Stimulated activated CD4-positive, alpha-beta T cell treated with anti-CD3 and anti-CD28 coated beads, Interleukin-2, amount 100 ng/mL, for 4 hours (primary cell): ENCODE measurements around the gene ALOX12.
"Not testable (repeated sequence)": the region's sequence is repeated elsewhere in the genome, so short reads cannot be mapped to it uniquely, and the experiment has no call there.

ENCODE experiments used
- DNase-seq: peaks from one replicate; pipeline ENCODE4 v3.0.0-alpha.2; 2020; ENCODE audit warnings: low read depth

The ALOX12 gene, protein sequence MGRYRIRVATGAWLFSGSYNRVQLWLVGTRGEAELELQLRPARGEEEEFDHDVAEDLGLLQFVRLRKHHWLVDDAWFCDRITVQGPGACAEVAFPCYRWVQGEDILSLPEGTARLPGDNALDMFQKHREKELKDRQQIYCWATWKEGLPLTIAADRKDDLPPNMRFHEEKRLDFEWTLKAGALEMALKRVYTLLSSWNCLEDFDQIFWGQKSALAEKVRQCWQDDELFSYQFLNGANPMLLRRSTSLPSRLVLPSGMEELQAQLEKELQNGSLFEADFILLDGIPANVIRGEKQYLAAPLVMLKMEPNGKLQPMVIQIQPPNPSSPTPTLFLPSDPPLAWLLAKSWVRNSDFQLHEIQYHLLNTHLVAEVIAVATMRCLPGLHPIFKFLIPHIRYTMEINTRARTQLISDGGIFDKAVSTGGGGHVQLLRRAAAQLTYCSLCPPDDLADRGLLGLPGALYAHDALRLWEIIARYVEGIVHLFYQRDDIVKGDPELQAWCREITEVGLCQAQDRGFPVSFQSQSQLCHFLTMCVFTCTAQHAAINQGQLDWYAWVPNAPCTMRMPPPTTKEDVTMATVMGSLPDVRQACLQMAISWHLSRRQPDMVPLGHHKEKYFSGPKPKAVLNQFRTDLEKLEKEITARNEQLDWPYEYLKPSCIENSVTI

DNA sequence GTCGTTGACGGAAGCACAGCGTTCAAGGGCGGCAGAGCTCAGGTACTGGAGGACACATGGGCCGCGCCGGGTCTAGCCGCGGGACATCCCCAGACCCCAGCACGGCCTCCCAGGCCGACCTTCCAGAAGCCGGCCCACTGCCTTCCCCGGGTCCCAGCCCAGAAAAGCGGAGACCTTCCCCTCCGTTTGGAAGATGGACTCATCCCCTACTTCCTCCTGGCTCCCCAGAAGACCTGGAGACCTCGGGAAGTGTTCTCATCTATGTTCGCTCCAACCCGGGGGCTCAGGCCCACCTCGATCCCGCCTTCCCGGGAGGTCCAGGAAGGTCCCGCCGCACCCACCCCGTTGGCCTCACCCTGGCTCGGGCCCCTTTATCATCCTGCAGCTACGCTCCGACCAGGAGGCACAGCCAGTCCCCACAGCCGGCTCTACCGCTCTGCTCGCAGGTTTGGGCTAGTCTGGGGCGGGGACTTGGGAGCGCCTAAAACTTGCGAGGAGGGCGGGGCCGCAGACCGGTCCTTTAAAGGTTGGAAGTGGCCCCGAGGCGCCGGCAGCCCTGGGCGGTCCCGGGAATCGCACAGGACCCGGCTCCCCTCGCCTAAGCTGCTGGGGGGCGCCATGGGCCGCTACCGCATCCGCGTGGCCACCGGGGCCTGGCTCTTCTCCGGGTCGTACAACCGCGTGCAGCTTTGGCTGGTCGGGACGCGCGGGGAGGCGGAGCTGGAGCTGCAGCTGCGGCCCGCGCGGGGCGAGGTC, at the start of gene ALOX12:
Gene ALOX12, plus strand, starts transcription at position 550 of the 756 bp plus-strand sequence. Its CDS starts 69 bp downstream, at position 619.
- DNase-seq = no peak

DNA sequence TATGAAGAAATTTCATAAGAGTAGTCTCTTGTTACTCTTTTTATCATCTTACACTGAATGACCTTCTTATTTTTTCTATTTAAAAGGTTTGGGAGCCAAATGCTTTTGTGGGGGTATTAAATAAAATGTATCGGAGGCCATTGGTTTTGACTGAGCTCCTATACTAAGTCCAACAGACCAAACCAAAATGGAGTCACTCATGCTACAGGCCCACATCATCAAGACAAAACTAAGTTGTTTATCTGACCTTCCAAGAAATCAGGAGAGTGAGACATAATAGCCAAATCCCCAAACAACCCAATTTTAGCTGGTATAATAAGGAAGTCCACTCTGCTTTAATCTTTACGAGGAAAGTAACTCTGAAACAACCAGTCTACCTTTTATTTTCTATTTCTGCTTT, 48.1 kb upstream of the ALOX12 start:
- DNase-seq = no peak

DNA sequence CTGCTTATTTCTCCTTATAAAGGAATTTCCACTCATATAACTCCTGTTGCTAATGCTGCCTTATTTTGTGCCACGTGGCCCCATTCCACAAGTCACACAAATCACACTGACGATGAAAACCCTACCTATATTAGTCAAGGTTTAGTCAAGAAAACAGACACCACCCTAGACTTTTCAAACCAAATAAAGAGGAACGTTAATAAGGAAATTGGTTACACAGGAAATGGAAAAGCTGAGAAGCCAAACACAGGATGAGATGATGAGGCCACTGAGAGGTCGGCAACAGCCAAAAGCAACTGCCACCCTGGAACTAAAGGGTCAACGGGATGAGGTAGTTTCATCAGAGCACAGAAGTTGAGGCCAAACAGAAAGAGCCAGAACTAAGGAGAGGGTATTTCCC, 47.3 kb upstream of the ALOX12 start:
- no peak for DNase-seq

DNA sequence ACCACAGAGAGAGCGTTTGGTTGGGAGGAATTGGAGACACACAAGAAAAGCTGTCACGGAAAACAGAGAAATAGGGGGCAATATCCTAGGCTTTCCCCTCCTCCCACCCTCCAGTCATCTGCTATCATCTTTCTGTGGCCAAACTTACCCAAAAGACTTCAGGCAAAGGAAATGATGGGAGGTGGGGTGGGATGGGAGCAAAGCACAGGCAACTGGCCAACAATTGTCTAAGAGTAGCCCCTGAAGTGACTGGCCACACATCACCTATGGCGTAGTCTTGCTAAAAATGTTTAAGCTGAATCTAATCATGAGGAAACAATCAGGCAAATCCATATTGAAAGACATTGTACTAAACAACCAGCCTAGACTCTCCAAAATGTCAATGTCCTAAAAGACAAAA, 46.9 kb upstream of the ALOX12 start:
- DNase-seq = no peak

DNA sequence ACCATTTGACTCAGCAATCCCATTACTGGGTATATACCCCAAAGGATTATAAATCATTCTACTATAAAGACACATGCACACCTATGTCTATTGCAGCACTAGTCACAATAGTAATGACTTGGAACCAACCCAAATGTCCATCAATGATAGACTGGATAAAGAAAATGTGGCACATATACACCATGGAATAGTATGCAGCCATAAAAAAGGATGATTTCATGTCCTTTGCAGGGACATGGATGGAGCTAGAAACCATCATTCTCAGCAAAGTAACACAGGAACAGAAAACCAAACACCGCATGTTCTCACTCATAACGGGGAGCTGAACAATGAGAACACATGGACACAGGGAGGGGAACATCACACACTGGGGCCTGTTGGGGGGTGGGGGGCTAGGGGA, 44.9 kb upstream of the ALOX12 start:
- DNase-seq = not testable (repeated sequence)

DNA sequence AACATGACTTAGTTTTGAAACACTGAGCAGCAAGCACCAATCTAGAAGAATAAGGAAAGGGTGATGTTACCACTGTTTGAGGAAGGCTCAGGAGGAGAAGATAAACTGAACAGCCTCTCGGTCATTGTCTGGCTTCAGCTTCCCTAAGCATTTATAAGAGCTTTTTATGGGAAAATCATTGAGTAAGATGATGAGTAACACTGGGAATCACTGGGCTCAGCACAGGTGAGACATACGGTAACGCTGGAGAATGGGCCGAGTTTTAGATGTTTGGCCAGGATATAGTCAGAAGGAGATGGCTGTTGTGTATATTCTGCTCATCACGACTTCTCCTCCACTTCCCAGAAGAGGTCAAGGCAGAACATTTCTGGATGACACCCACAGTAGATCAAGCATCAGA, 42.2 kb upstream of the ALOX12 start:
- no peak for DNase-seq

DNA sequence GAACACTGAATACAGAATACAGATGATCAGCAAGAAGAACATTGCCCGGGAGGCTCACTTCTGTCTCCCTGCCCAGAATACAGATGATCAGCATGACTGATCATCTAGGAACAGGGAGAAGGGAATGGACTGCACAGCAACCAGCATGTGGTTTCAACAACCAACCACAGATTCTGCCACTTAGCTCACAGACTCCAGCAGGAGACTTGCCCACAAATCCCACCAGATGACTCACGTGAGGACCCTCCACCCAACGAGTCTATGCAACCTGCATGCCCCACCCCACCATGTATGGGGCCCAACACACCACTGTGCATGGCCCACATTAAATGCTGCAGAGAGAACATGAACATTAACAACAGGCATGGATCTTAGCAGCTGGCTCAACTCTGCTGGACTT, 36.1 kb upstream of the ALOX12 start:
- DNase-seq = no peak

DNA sequence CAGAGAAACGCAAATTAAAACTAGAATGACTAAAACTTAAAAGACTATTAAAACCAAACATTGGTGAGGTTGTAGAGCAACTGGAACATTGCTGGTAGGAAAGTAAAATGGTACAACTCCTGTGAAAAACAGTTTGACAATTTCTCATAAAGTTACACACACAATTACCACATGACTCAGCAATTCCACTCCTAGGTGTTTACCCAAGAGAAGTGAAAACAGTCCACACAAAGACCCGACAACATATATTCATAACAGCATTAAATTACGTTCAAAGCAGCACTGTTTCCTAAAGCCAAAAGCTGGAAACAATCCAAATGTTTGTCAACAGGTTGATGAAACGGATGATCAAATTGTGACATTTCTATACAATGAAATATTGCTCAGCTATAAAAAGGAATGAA, 26.5 kb upstream of the ALOX12 start:
- no peak for DNase-seq

DNA sequence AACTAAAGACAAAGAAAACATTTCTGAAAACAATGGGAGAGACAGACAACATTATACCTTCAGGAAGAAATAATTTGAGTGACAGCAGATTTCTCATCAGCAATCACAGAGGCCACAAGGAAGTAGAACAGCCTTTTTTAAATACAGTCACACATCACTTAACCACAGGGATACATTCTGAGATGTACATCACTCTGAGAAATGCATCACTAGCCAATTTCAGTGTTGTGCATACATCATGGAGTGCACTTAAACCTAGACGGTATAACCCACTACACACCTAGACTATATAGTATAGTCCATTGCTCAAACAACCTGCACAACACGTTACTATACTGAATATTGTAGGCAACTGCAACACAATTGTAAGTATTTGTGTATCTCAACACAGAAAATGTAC, 24.9 kb upstream of the ALOX12 start:
- DNase-seq = no peak

DNA sequence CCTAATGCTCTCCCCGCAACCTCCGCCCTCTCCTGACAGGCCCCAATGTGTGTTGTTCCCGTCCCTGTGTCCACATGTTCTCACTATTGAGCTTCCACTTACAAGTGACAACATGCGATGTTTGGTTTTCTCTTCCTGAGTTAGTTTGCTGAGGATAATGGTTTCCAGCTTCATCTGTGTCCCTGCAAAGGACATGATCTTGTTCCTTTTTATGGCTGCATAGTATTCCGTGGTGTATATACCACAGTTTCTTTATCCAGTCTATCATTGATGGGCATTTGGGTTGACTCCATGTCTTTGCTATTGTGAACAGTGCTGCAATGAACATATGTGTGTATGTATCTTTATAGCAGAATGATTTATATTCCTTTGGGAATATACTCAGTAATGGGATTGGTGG, 16.4 kb upstream of the ALOX12 start:
- DNase-seq = not testable (repeated sequence)

DNA sequence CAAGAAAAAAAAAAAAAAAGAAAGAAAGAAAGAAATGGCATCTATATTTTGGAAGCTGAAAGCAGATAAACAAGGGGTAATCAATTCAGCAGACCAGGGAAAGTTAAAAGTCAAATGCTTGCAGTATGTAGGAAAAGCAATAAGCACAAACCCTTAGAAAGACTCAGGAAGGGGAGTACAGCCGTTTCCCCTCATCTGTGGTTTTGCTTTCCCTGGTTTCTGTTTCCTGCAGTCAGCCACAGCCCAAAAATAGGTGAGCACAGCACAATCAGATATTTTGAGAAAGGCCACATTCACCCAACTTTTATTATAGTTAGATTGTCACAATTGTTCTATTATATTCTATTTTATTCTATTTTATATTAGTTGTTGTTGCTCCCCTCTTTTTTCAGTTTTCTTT, 14.4 kb upstream of the ALOX12 start:
- DNase-seq = no peak

DNA sequence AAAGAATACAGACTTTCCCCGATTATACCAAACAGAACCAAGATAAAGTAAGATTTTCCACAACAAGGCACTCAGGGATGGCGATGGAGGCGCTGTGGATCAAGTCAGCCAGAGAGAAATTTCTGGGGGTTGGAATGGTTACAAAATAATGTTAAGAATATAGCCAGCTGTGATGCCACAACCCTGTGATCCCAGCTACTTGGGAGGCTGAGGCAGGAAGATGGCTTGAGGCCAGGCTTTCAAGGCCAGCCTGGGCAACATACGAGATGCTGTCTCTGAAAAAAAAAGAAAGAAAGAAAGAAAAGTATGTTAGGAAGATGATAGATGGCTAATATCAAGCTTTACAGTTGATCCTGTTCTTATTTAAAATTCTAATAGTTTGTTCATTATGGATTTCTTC, 10.6 kb upstream of the ALOX12 start:
- DNase-seq = no peak

DNA sequence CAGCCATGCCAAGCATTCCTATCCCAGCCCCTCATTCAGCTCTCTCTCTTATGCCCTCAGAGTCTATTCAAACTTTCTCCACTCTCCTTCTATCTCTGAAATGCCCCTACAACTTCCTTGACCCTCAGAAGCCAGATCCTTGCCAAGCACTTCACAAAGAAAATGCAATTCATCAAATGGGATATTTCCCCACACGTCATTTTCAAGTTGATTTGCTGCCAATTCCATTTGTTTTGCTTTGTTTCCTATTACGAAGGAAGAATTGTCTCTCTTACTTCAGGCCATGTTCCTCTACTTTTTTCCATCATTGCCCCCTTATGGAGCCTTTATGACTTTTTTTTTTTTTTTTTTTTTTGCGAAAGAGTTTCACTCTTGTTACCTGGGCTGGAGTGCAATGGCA, 9.2 kb upstream of the ALOX12 start:
- DNase-seq = no peak

DNA sequence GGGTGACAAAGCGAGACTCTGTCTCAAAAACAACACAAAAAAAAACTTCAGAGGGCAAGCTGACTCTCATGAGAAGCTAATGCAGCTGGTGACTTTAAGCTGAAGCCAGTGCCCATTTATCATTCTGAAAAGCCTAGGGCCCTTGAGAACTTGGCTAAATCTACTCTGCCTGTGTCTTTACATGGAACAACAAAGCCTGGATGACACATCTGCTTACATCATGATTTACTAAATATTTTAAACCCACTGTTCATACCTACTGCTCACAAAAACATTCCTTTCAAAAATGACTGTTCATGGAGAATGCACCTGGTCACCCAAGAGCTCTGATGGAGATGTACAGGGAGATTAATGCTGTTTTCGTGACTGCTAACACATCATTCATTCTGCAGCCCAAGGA, 6.1 kb upstream of the ALOX12 start:
- DNase-seq = no peak

DNA sequence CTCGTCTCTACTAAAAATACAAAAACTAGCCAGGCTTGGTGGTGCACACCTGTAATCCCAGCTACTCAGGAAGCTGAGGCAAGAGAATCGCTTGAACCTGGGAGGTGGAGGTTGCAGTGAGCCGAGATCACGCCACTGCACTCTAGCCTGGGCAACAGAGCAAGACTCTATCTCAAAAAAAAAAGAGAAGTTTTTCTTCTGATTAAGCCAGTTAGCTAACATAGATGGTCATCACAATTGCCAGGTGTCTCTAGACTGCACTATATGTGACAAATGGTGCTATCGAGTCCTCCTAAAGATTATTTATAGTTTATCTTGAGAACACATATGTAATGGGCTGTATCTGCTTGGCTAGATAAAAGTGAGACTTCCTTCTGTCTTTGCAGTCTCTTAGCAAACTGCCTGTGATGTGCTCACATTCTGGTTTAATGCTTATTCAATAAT, 2.2 kb upstream of the ALOX12 start:
- DNase-seq = not testable (repeated sequence)

DNA sequence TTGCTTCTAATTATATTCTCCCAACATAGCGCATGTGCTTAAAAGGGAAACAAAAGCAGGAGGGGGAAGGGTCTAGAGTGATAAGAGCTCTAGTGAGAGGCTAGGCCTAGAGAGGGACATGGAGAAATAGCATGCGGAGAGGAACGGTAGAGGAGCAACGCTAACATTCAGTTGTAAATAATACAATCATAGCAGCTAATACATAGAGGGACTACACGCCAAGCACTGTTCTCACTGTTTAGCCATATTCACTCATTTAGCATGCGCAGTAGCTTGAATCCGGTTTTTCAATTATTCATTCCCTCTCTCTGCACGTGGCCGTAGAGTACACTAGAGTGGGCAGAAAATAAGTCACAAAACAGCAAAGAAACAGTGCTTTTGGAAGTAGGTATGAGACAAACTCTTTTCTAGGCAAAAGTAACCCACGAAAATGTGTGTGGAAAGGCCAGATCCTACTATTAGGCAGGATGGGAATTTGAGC, 1.7 kb upstream of the ALOX12 start:
- DNase-seq = no peak

DNA sequence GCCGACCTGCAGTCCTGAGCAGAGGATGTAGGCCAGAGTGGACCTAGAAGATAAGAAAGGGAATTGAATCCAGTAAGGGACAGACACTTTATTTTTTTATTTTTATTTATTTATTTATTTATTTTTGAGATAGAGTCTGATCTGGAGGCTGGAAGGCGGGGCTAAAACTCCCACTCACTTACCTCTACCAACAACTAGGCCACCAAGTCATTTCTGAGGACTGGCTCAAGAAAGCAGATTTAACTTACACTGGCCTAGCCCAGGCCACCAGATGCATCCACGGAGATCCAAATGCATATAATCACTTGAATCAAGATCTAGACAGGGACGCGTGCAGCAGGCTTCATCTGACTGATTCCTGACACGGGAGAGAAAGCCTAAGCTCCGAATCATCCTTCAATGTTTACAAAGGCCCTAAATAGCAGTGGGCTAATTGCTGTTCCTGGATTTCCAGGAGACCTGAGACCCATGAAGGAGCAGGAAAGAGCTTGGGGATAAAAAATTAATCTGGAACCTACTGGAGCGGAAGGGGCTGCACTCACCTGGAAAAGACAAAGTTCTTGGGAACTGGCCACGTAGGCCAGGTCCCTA, 1.1 kb upstream of the ALOX12 start:
- no peak for DNase-seq

DNA sequence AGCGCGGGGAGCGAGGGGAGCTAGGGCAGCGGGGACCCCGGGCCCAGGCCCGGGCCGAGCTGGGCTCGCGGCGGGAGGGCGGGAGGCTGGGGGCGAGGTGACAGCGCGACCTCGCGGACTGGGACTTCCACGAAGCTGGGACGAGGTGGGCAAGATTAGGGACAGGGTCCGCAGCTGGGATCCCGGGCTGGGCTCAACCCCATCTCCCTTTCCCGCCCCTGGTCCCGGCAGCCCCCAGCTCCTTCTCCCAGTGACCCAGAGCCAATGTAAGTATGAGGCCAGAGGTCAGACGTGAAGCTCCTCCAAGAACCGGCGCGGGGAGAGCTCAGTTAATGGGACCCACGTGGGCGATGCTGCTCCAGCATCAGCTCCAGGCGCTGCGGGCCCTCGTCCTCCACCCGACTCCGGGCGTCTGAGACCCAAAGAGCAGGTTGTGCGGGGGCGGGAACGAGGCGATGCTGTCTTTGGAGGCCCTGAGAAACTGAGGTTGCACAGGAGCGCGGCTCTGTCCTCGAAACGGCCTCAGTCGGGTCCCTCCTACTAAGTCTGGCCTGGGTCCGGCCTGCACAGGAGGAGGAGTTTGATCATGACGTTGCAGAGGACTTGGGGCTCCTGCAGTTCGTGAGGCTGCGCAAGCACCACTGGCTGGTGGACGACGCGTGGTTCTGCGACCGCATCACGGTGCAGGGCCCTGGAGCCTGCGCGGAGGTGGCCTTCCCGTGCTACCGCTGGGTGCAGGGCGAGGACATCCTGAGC, 585 bp downstream of the ALOX12 start:
- DNase-seq = no peak

DNA sequence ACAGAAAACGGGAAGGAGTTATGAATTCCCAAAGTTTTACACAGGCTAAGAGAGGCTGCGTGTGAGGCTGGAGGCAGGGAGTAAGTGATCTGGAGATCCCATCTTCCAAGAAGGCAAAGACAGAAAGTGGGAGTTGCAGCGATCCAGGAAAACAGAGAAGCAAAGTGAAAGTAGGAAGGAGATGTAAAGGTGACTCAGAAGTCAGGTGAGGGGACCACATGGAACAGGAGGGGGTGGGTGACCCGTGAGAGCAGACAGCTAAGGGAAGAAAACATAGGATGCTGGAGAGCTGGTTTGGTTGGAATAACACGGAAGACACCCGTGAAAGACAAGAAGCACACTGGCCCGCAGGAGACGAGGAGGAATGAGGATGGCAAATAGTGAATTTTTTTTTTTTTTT, 1.3 kb downstream of the ALOX12 start:
- no peak for DNase-seq

DNA sequence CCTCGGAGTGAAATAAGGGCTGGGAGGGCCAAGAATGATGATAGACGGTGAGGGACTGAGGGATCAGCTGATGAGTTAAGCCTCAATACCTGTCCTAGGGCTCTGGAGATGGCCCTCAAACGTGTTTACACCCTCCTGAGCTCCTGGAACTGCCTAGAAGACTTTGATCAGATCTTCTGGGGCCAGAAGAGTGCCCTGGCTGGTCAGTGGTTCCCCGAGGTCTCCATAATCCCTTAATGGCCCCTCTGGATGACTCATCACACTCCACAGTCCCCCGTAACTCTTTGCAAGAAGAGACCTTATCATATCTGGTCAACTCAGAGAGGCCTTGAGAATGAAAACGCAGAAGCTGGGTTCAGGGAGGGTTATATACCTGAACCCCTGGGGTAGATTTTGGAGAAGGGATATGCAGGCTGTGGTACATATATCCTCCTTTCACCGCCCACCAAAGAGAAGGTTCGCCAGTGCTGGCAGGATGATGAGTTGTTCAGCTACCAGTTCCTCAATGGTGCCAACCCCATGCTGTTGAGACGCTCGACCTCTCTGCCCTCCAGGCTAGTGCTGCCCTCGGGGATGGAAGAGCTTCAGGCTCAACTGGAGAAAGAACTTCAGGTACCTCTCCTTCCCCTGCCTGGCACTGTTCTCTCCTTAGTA, 3.1 kb downstream of the ALOX12 start:
- DNase-seq = no peak

DNA sequence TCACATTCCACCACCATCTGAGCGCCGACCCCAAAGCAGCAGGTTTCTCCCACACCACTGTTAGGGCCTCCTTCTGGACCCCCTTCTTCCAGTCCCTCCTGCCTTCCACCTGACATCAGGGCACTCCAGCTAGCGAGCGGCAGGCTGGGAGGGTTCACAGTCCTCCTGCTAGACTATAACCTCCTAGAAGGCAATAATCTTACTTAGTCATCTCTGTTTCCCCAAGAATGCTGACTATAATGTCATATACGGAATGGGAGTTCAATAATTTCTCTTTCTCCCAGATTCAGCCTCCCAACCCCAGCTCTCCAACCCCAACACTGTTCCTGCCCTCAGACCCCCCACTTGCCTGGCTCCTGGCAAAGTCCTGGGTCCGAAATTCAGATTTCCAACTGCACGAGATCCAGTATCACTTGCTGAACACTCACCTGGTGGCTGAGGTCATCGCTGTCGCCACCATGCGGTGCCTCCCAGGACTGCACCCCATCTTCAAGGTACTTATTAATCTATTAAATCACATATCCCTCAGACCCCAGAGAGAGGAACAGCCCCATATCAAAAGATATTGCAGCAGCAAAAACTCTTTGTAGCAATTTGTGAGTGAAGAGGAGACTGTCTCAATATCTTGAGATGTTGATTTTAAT, 5.6 kb downstream of the ALOX12 start:
- no peak for DNase-seq
